ENCODE measurements around the gene LRMDA.

Gene LRMDA

GRCh38 chr10:76270464-76270863 is 839.0 kb downstream of the LRMDA start:
- DNase-seq (ENCODE audit: low read depth) = no peak

- no peak for DNase-seq (ENCODE audit: low read depth)
Measured at GRCh38 chr10:76274933-76275332, 843.5 kb downstream of the LRMDA start.

GRCh38 chr10:76278811-76279460 is 847.5 kb downstream of the LRMDA start:
- no peak for DNase-seq (ENCODE audit: low read depth)

GRCh38 chr10:76281659-76282058 is 850.2 kb downstream of the LRMDA start:
- DNase-seq (ENCODE audit: low read depth) = no peak

GRCh38 chr10:76282061-76283025 is 850.9 kb downstream of the LRMDA start:
- DNase-seq (ENCODE audit: low read depth) = no peak

- no peak for DNase-seq (ENCODE audit: low read depth)
Measured at GRCh38 chr10:76284351-76284750, 852.9 kb downstream of the LRMDA start.

- DNase-seq (ENCODE audit: low read depth) = no peak
Measured at GRCh38 chr10:76285012-76285411, 853.6 kb downstream of the LRMDA start.

- DNase-seq (ENCODE audit: low read depth) = no peak
Measured at GRCh38 chr10:76285515-76285914, 854.1 kb downstream of the LRMDA start.

- DNase-seq (ENCODE audit: low read depth) = no peak
Measured at GRCh38 chr10:76286536-76286935, 855.1 kb downstream of the LRMDA start.

- DNase-seq (ENCODE audit: low read depth) = no peak
Measured at GRCh38 chr10:76287856-76288255, 856.4 kb downstream of the LRMDA start.

- DNase-seq (ENCODE audit: low read depth) = no peak
Measured at GRCh38 chr10:76291175-76291574, 859.8 kb downstream of the LRMDA start.

- DNase-seq (ENCODE audit: low read depth) = no peak
Measured at GRCh38 chr10:76291885-76292284, 860.5 kb downstream of the LRMDA start.

GRCh38 chr10:76296957-76297356 is 865.5 kb downstream of the LRMDA start:
- no peak for DNase-seq (ENCODE audit: low read depth)

- DNase-seq (ENCODE audit: low read depth) = no peak
Measured at GRCh38 chr10:76297358-76297757, 865.9 kb downstream of the LRMDA start.

- DNase-seq (ENCODE audit: low read depth) = no peak
Measured at GRCh38 chr10:76297780-76298281, 866.4 kb downstream of the LRMDA start.

- no peak for DNase-seq (ENCODE audit: low read depth)
Measured at GRCh38 chr10:76298329-76298728, 866.9 kb downstream of the LRMDA start.

- no peak for DNase-seq (ENCODE audit: low read depth)
Measured at GRCh38 chr10:76299501-76299900, 868.1 kb downstream of the LRMDA start.

GRCh38 chr10:76301211-76301610 is 869.8 kb downstream of the LRMDA start:
- DNase-seq (ENCODE audit: low read depth) = no peak

- DNase-seq (ENCODE audit: low read depth) = no peak
Measured at GRCh38 chr10:76301950-76302349, 870.5 kb downstream of the LRMDA start.

- no peak for DNase-seq (ENCODE audit: low read depth)
Measured at GRCh38 chr10:76302481-76302880, 871.1 kb downstream of the LRMDA start.

- no peak for DNase-seq (ENCODE audit: low read depth)
Measured at GRCh38 chr10:76302961-76303630, 871.7 kb downstream of the LRMDA start.

- no peak for DNase-seq (ENCODE audit: low read depth)
Measured at GRCh38 chr10:76303682-76304316, 872.4 kb downstream of the LRMDA start.

Measured in stimulated activated CD4-positive, alpha-beta T cell treated with anti-CD3 and anti-CD28 coated beads, Interleukin-2, amount 100 ng/mL, for 4 hours (primary cell).